GM21381 (cell line): ENCODE measurements around the gene CASQ1.

ENCODE experiments used
- ATAC-seq: cut with Tn5 transposase; IDR thresholded peaks from one replicate; pipeline ENCODE4 v1.9.1; 2021; ENCODE audit warnings: mild to moderate bottlenecking, moderate library complexity; ENCODE audit not compliant: unreplicated experiment

The CASQ1 gene

DNA sequence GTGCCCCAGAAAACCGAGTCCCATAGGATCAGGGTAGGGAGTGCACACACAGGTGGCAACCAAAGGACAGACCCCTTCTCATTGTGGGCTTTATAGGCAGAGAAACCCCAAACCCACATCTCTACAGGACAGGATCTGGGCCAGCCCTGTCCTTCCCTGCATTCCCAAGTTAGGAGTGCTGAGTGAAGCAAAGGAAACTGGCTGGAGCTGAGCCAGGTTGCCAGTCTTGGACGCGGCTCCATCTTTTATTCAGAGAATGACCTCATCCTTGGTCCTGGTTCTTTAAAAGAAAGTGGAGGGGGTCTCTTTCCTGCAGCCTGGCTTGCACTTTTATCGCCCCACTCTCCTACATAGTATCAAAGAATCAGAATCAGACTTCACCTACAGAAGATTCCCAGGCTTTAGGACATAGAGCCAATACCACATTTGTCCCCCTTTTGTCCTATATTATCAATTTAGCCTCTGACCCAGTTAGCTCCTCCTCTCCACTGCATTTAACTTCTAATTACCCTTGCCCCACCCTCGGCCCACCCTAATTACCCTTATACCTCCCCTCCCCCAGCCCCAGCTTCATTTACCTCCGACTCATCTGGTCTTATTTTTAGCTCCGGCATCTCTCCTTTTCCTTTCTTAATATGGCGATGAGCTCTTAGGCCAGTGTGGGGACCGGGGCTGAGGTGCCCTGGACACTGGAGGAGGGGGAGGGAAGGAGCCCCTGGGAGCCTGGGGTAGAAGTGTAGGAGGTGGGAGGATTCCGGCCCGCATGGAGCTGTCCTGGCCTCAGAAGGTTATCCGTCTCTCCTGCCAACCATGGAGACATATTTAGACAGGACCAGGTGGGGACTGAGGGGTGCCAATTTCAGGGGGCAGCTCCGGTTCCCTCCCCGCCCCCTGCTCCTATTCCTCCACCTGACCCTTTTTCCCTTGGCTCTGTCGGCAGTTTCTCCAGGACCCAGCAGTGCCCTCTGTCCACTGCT is at the start of gene CASQ1:
CASQ1 (plus strand) TSS at position 927 of the 977 bp plus-strand sequence. CDS start 177 bp downstream, outside the sequence.
- no peak for ATAC-seq

DNA sequence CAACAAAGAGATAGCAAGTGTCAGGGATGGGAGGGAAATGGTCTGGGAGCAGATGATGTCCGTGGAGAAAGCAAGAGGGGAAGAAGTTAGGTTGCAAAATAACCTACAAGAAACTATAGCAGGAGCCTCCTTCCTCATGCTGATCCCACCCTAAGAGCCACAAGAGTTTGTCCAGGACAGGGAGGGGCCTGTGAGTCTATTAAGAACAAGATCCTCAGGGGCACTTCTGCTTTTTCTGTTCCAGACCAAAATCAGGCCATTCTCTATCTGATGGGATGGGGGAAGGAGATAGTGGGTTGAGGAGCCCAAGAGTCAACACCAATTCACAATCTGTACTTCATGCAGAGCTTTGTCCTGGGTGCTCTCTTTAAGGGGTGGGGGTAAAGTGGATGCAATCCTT is 46.7 kb upstream of the CASQ1 start:
- no peak for ATAC-seq

DNA sequence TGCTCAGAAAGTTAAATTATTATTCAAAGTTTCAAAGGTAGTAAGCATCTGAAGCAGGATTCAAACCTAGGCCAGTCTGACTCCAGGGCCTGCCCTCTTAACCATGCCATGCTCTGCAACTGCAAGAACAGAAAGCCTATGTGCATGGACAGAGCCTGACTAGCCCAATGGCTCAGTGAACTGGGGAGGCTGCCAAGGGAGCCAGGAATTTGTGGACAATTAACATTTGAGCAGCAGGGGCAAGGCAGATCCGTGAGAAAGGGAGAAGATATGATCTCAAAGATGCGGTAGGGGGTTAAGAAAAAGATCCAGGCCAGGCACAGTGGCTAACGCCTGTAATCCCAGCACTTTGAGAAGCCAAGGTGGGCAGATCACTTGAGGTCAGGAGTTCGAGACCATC is 45.5 kb upstream of the CASQ1 start:
- no peak for ATAC-seq

DNA sequence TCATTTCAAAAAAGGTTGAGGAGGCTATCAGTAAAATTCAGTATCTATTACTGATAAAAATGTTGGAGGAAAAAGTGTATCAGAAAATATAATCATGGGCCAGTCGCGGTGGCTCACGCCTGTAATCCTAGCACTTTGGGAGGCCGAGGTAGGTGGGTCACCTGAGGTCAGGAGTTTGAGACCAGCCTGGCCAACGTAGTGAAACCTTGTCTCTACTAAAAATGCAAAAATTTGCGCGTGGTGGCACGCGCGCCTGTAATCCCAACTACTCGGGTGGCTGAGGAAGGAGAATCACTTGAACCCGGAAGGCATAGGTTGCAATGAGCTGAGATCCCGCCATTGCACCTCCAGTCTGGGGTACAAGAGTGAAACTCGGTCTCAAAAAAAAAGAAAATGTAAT is 44.3 kb upstream of the CASQ1 start:
- ATAC-seq, result no peak

DNA sequence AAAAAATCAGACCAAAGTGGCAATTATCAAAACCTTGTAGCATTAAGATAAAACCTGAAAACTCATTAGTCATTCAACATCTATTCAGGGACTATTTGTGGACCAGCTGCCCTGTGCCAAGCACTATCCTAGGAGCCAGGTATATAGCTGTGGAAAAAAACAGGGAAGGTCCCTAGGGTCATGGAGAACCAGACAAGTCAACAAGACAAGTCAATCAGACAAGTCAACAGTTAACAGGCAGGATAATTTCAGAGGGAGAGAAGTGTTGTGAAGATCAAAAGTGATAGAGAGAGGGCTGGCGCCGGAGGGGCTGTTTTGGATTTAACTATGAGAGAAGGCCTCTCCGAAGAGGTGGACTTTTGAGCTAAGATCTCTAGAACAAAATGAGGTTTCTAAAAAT is 42.3 kb upstream of the CASQ1 start:
- ATAC-seq, result no peak

DNA sequence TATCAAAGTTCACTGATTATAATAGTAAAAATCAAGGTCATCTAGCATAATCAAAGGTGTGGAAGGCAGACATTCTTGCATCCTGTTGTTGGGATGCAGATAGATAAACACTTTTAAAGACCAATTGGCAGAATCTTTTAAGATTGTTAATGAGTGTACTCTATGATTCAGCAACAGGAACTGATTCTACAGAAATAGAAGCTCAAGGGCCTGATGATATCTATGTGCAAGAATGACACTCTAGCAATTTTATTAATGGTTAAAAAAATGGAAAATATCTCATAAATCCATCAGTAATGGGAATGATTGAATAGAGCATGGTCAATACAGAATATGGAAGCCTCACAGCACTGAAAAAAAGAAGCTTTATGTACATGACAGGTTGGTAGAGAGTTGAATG is 41.1 kb upstream of the CASQ1 start:
- no peak for ATAC-seq

DNA sequence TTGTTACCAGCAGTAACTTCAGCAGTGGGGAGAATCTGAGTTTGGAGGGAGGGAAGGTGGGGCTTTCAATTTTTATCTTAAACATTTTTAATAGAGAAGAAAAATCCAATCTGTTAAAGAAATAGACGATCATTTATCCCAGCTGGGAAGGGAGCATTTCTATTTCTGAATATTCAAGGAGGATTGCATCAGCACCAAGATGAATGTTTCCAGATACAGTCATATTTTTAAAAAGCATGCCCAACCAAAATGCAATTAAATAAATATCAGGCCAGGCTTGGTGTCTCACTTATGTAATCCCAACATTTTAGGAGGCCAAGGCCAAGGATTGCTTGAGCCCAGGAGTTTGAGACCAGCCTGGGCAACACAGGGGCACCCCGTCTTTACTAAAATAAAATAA is 40.7 kb upstream of the CASQ1 start:
- no peak for ATAC-seq

DNA sequence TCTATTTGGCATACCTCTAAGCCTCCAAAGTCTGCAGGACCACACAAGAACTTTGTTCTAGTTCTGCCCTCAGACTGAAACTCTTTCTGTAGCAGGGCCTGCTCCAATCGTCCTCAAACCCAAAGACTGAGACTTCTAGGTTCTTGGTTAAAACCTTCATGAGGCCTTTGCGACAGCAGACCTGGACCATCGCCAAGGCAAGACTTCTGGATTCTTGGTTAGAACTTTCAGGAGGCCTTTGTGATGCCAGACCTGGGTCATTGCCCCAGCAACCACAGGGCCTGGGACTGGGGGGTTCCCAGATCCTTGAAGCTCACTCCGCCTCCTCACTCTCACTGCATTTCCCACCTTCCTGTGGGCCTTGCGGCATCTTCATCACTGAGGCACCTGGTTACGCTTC is 39.1 kb upstream of the CASQ1 start, which contains the start of gene ATP1A4:
ATP1A4 (plus strand) TSS at position 301 of the 400 bp plus-strand sequence. CDS start 438 bp downstream, outside the sequence.
- no peak for ATAC-seq

DNA sequence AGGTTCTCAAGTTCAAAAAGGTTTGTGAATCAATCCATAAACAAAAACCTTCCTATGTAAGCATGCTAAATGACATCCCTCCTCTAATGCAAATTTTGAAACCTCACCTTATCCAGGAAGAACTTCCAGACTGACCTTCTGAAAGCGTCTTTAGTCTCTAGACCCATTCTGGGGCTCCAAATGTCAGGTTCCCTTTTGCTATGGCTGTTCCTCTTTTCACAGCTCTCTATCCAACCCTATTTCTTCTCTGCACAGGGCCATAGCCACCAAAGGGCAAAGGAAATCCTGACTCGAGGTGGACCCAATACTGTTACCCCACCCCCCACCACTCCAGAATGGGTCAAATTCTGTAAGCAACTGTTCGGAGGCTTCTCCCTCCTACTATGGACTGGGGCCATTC is 35.6 kb upstream of the CASQ1 start:
- ATAC-seq, result no peak

DNA sequence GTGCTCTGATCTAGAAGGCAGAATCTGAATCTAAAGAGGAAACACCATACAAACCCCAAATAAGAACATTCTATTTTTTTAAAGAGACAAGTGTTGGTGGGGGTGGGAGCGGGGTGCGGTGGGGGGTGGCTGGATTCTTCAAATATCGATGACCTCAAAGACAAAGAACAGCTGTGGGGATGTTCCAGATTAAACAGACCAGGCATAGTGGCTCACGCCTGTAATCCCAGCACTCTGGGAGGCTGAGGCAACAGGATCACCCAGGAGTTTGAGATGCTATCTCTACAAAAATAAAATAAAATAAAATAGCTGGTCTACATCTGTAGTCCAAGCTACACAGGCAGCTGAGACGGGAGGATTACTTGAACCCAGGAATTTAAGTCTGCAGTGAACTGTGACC is 34.0 kb upstream of the CASQ1 start:
- ATAC-seq, result no peak

DNA sequence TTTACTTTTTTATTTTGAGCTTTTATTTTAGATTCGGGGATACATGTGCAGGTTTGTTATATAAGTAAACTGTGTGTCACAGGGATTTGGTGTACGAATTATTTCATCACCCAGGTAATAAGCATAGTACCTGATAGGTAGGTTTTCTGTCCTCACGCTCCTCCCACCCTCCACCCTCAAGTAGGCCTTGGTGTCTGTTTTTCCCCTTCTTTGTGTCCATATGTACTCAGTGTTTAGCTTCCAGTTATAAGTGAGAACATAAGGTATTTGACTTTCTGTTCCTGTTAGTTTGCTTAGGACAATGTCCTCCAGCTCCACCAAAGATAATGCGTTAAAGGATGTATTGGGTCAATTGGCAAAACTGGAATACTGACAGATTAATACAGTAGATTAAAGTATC is 33.2 kb upstream of the CASQ1 start:
- ATAC-seq, result no peak

DNA sequence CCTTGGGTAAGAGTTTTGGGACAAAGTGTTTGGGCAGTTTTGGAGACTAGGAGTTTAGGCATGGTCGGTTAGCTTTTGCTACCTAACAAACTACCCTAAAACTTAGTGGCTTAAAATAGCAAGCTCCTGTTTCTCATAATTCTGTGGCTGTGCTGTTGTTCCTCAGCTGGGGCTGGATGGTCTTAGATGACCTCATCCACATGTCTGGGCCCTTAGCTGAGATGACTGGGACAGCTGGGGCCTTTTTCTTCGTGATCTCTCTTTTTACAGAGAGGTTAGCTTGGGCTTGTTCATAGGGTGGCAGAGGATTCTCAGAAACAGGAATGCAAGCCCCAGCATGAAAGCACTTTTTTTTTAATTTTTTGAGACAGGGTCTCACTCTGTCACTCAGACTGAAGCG is 32.3 kb upstream of the CASQ1 start:
- no peak for ATAC-seq

DNA sequence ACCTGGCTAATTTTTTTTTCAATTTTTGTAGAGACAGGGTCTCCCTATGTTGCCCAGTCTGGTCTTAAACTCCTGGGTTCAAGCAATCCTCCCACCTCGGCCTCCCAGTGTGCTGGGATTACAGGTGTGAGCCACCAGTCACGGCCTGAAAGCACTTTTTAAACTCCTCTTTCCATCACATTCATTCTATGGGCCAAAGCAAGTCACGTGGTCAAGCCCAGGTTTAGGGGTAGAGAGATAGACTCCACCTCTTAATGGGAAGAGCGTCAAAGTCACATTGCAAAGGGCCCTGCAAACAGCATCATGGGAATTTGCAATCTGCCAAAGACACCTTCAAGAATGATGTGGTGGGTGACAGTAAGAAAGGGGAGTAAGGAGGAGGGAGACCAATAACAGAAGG is 31.8 kb upstream of the CASQ1 start:
- no peak for ATAC-seq

DNA sequence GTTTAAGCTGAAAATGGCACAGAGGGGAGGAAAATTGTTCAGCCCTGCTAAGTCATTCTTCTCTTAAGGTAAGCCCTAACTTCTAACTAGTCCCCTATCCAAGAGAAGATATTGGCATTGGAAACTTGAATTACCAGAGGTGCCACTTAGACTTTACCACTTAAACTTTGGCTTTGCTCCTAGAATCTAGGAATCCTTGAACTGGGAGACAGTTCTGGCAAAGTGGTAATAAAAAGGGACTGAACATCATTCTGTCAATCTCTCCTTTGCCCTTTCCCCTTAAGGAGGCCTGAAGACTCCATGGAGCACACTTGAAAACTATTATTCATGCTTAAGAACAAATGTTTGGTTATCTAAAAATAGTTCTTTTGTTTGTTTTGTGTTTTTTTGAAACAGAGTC is 30.5 kb upstream of the CASQ1 start:
- no peak for ATAC-seq

DNA sequence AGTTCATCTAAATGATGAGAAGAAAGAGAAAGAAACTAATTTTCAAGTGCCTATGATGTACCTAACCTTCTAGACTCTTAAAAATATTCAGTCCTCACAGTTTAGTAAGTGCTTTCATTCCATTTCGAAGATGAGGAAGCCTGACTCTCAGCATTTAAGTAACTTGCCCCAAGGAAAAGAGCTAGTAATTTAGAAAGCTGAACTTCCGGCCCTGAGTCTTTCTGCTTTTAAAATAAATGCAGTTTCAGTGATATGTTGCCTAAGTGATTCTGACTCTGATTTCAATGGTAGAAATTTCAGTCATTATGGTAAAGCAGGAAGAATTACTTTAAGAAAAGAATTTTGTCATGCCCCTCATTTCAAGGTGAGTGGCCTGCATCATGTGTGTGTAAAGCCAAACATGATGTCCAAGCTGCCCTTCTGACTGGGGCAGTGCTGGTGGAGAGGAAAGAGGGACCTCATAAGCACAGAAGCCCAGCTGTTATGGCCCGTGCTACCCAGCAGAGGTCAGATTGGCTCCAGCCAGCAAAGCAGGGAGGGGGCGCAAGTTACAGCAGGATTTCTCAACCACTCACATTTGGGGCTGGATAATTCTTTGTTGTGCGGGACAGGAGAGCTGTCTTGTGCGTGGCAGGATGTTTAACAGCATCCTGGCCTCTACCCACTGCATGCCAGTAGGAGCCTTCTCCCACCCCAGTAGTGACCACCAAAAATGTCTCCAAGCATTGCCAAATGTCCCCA is 28.2 kb upstream of the CASQ1 start:
- ATAC-seq, result no peak

DNA sequence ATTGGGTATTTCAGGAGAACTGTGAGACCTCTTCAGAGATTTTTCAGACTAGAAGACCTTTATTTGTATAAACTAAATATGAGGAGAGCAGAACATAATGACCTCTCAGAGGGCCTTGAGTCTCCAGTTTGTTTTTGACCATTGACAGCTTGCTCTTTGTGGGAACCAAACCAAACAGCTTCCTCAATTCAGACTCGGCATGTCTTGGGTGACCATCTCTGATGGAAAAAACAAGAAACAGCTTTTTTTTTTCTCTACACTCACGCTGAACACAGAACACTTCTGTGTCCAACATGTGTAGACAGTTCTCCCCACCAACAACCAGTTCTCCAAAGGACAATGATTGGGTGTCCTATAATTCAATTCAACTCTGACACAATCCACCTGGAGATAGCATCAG is 27.4 kb upstream of the CASQ1 start:
- ATAC-seq, result no peak

DNA sequence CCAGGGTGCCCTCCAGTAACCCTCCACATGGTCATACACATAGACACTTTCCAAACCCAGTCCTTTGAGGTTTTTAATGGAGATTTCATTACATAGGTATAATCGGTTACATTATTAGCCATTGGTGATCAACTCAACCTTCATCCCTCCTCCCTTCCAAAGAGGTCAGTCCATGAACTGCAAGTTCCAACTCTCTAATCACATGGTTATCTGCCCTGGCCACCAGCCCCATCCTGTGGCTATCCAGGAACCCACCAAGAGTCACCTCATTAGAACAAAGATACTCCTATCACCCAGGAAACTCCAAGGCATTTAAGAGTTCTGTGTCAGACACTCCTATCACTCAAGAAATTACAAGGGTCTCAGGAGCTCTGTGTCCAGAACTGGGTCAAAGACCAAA is 26.8 kb upstream of the CASQ1 start:
- ATAC-seq, result no peak

DNA sequence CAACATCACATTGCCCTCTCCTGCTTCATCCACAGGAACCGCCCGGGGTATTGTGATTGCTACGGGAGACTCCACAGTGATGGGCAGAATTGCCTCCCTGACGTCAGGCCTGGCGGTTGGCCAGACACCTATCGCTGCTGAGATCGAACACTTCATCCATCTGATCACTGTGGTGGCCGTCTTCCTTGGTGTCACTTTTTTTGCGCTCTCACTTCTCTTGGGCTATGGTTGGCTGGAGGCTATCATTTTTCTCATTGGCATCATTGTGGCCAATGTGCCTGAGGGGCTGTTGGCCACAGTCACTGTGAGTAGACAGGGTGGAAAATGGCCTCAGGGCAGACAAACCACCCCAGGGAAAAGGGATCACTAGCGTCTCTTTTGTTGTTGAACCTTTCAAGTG is 26.3 kb upstream of the CASQ1 start:
- no peak for ATAC-seq

DNA sequence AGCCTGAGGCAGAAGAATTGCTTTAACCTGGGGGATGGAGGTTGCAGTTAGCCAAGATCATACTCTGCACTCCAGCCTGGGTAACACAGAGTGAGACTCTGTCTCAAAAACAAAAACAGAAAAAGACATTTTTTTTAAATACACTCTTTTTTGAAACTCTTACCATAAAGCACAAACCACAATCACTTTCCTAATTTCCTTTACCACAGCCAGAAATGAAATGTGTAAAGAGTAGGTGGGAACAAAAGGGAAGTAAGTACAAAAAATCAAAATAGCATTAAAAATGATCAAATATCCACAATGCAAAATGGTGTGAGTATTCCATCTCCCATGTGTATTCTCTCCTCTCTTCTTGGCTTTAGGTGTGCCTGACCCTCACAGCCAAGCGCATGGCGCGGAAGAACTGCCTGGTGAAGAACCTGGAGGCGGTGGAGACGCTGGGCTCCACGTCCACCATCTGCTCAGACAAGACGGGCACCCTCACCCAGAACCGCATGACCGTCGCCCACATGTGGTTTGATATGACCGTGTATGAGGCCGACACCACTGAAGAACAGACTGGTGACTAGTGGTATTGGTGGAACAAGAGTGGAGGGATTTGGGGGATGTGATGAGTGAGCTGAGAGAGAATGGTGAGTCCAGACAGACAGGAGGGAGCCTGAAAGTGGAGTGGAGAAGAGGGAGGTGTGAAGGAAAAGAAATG is 24.1 kb upstream of the CASQ1 start:
- ATAC-seq, result no peak

DNA sequence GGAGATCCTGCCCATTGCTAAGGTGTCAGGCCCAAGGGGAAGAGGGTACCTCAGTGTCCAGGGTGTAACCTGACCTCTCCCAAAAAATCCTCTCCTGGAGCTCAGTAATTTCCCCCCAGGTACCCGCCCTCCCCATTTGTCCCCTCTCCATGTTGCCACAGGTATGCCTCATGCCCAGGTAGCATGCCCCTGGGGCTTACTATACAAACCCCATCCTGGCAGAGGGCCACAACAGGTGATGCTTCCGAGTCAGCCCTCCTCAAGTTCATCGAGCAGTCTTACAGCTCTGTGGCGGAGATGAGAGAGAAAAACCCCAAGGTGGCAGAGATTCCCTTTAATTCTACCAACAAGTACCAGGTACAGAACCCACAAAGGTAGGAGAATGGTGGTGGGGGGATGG is 23.3 kb upstream of the CASQ1 start:
- no peak for ATAC-seq

DNA sequence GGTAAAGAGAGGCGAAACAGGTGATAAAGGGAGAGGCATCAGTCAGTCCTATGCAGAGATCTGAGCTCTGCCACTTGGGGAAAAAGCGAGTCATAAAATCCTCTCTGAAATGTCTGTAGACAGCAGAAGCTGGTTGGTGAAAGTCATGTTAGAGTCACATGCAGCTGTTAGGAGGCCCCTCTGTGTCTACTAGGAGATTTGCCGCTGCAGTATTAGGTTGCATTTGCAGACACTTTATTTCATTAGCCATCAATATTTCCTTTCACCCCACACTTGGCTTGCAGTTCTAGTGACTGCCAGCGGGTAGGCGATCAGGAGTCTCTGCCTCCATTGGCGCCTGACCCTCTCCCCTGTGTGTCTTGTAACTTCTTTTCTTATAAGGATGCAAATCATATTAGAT is 22.8 kb upstream of the CASQ1 start:
- ATAC-seq, result no peak
